Sigmoid colon (tissue), 7 donors: Measurements from ENCODE around the gene TIMM13. TPM values are rescaled to one million over a fixed set of nuclear protein-coding genes. Genes with fewer than 3 reads are reported as not detected.

Source experiments
- DNase-seq: peaks from one replicate; pipeline ENCODE4 v3.0.0-alpha.2; 2019
- H3K27ac ChIP-seq, 4 donors: fragments of 200-600 bp; sonication (generic); one replicate each; pipeline ENCODE4 v1.5.1; 2016 to 2019; ENCODE audit warnings: mild to moderate bottlenecking in 1 of 4
- H3K27me3 ChIP-seq, 3 donors: fragments of 200-600 bp; sonication (generic); one replicate each; pipeline ENCODE4 v1.5.1; 2019; ENCODE audit warnings: mild to moderate bottlenecking in 1 of 3
- H3K36me3 ChIP-seq, 4 donors: fragments of 200-600 bp; sonication (generic); one replicate each; pipeline ENCODE4 v1.5.1; 2016 to 2019
- H3K4me1 ChIP-seq, 4 donors: fragments of 200-600 bp; sonication (generic); one replicate each; pipeline ENCODE4 v1.5.1; 2017 to 2019
- H3K4me3 ChIP-seq, 4 donors: fragments of 200-600 bp; sonication (generic); one replicate each; pipeline ENCODE4 v1.5.1; 2017 to 2019; ENCODE audit warnings: mild to moderate bottlenecking in 2 of 4, moderate library complexity in 1 of 4
- H3K9me3 ChIP-seq, 4 donors: fragments of 200-600 bp in 3 of 4; sonication (generic) in 3 of 4; one replicate each; pipeline versions ENCODE4 v1.5.1 to v1.6.1; 2013 to 2019
- CTCF ChIP-seq, 4 experiments: fragments of 450-650 bp in 3 of 4; fragments of 200-600 bp in 1 of 4; IDR thresholded peaks; one replicate each; pipeline ENCODE4 v1.5.1; 2016 to 2019; ENCODE audit warnings: antibody characterized with exemption in 4 of 4, mild to moderate bottlenecking in 3 of 4, moderate library complexity in 2 of 4
- EP300 ChIP-seq, 4 donors: sonication (generic); formaldehyde crosslinking; IDR thresholded peaks; one replicate each; pipeline ENCODE4 v1.6.1; 2017; ENCODE audit warnings: antibody characterized with exemption in 4 of 4
- POLR2A ChIP-seq, 2 donors: fragments of 450-650 bp; IDR thresholded peaks; one replicate each; pipeline ENCODE4 v1.6.1; 2016; ENCODE audit warnings: antibody characterized with exemption in 2 of 2, mild to moderate bottlenecking in 2 of 2, moderate library complexity in 2 of 2
- POLR2AphosphoS5 ChIP-seq, 4 donors: sonication (generic); formaldehyde crosslinking; IDR thresholded peaks; one replicate each; pipeline ENCODE4 v1.6.1; 2017; ENCODE audit warnings: antibody characterized with exemption in 4 of 4
- WGBS, 2 donors: extraction: QIAGEN DNeasy Blood & Tissue Kit; methylation state at CpG; one replicate each; pipeline ENCODE4 v1.1.7; 2013; 5-methylcytosine and 5-hydroxymethylcytosine counted together
- intact Hi-C: fragments of 100-400 bp; cut with DNase I; formaldehyde crosslinking; loops from one replicate; pipeline ENCODE4 v1.15.1; 2023
- polyA plus RNA-seq, 3 donors: library from polyadenylated mRNA; stranded (reverse); fragments of 200-250 nt; gene quantifications; one replicate each; pipeline ENCODE4 v1.2.3, GENCODE V29; 2013
- total RNA-seq, 4 donors: library from RNA; depleted of rRNA; stranded (reverse); fragments of >200 nt; gene quantifications; one replicate each; pipeline ENCODE4 v1.1.0, GENCODE V29; 2016
- donor health status: healthy with polysubstance abuse.
- donor health status: Bipolar disorder and iron deficiency.
- donor health status: healthy.

The TIMM13 gene
- total and polyA plus RNA-seq, 7 donors, result 23.6 to 135 (median 29.3) TPM

DNA sequence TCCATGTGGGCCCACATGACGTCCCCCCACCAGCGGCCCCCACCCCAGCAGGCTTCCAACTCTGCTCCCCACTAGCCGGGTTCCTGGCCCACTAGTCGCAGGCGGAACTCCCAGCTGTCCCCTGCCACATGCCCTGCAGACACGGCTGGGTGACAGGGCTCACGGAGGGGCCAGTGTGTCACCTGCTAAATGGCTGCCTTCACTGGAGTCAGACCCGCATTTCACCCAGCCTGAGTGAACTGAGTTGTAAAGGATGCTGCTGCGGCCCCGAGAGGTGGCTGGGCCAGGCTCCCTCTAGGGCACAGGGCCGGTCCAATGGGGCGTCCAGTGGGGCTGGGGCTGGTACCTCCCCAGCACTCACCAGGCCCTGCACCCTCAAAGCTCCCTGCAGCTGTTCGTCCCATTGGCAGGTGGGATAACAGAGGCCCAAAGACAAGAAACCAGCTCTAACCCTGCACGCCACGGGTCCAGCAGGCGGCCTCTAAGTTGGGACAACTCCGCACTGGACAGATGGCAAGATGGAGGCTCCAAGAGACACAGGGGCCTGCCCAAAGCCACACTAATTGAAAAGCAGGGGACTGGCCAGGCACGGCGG lies 26.1 kb upstream of the TIMM13 start:
- no peak for TF ChIP-seq EP300 (IDR thresholded peaks at IDR 0.05)
- no peak for TF ChIP-seq CTCF (IDR thresholded peaks at IDR 0.05)
- TF ChIP-seq POLR2A (IDR thresholded peaks at IDR 0.05), result no peak
- TF ChIP-seq POLR2AphosphoS5 (IDR thresholded peaks at IDR 0.05), result no peak
- intact Hi-C loops, result loop anchor here (10.0 kb wide), 1 partner anchor 251 kb away; the partner anchor contains the start of gene GNG7
- no peaks in the 10 kb centered on the region for H3K36me3 ChIP-seq
- WGBS, 2 donors, result 93 to 95% methylated on average over 19 of the region's 19 CpGs
- DNase-seq, result no peak
- H3K4me3 ChIP-seq, result no peak overlapping the region
- H3K27me3 ChIP-seq, result no peaks in the 10 kb centered on the region
- H3K4me1 ChIP-seq, result peaks cover 0 to 20% (median 14%) of the 10 kb centered on the region in 4 donors
- no peaks in the 10 kb centered on the region for H3K9me3 ChIP-seq
- no peak overlapping the region for H3K27ac ChIP-seq

DNA sequence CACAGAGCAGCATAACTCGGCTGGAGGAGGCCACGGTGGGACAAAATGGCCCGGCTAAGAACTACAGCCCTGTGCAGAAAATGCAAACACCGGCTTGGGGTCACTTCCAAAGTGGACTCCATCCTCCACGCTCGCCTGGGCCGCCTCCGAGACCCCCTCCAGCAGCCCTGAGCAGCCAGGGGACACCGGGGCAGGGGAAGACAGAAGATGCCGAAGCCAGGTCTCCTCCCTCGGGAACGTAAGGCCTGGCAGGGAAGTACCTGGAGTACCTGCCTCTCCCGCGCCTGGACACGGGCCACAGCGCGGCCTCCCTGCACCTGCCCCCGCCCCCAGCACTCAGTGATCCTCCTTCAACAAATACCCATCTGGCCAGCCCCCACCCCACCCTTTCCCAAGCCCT lies 24.4 kb upstream of the TIMM13 start:
- no peak overlapping the region for H3K27ac ChIP-seq
- H3K27me3 ChIP-seq, result no peaks in the 10 kb centered on the region
- peaks cover 0 to 14% (median 12%) of the 10 kb centered on the region in 4 donors for H3K4me1 ChIP-seq
- intact Hi-C loops, result loop anchor here (10.0 kb wide), 1 partner anchor 253 kb away; the partner anchor contains the start of gene GNG7
- TF ChIP-seq CTCF (IDR thresholded peaks at IDR 0.05) (no peak), POLR2AphosphoS5 (IDR thresholded peaks at IDR 0.05) (no peak), POLR2A (IDR thresholded peaks at IDR 0.05) (no peak), EP300 (IDR thresholded peaks at IDR 0.05) (no peak)
- WGBS, 2 donors, result 94 to 96% methylated on average over 18 of the region's 18 CpGs
- no peak for DNase-seq
- no peaks in the 10 kb centered on the region for H3K9me3 ChIP-seq
- H3K36me3 ChIP-seq, result no peaks in the 10 kb centered on the region
- no peak overlapping the region for H3K4me3 ChIP-seq

DNA sequence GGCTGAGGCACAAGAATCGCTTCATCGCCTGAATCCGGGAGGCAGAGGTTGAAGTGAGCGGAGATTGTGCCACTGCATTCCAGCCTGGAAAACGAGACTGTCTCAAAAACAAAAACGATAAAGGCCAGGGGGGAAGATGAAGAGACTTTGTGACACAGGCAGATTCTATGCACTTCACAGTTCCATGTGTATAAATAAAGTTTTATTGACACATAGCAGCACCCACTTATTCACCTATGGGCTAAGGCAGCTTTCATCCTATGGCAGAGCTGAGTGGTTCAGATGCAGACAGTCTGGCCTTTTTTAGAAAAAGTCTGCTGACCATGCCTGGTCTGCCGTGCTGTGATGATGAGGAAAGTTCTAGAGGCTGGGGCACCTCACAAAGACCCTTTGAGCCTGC lies 23.8 kb upstream of the TIMM13 start:
- peaks cover 0 to 12% (median 10%) of the 10 kb centered on the region in 4 donors for H3K4me1 ChIP-seq
- TF ChIP-seq EP300 (IDR thresholded peaks at IDR 0.05), result no peak
- no peak for TF ChIP-seq CTCF (IDR thresholded peaks at IDR 0.05)
- TF ChIP-seq POLR2A (IDR thresholded peaks at IDR 0.05), result no peak
- intact Hi-C loops, result loop anchor here (10.0 kb wide), 1 partner anchor 254 kb away; the partner anchor contains the start of gene GNG7
- H3K36me3 ChIP-seq, result no peaks in the 10 kb centered on the region
- 95 to 96% methylated on average over 7 of the region's 7 CpGs for WGBS, 2 donors
- no peak overlapping the region for H3K4me3 ChIP-seq
- no peaks in the 10 kb centered on the region for H3K27me3 ChIP-seq
- H3K9me3 ChIP-seq, result no peaks in the 10 kb centered on the region
- H3K27ac ChIP-seq, result no peak overlapping the region
- no peak for DNase-seq

DNA sequence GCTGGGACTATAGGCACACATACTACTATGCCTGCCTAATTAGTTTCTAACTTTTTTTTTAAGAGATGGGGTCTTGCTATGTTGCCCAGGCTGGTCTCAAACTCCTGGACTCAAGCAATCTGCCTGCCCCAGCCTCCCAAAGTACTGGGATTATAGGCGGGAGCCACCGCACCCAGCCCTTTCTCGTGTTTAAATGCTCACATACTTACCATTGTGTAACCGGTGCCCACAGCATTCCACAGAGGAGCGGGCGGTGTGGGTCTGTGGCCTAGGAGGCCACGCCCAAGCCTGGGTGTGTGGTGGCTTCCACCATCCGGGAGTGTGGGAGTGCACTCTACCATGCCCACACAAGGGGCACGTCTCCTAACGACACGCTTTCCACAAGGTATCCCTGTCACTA lies 21.6 kb upstream of the TIMM13 start:
- no peak for TF ChIP-seq POLR2A (IDR thresholded peaks at IDR 0.05)
- no peak for TF ChIP-seq CTCF (IDR thresholded peaks at IDR 0.05)
- TF ChIP-seq EP300 (IDR thresholded peaks at IDR 0.05), result no peak
- no peak for TF ChIP-seq POLR2AphosphoS5 (IDR thresholded peaks at IDR 0.05)
- Histone ChIP-seq H3K4me3 (no peak overlapping the region), H3K36me3 (peaks cover 0 to 5% (median 0%) of the 10 kb centered on the region in 4 donors), H3K27me3 (no peaks in the 10 kb centered on the region), H3K4me1 (no peaks in the 10 kb centered on the region), H3K27ac (no peak overlapping the region), H3K9me3 (no peaks in the 10 kb centered on the region)
- intact Hi-C loops, result no loop called here
- WGBS, 2 donors, result 90 to 94% methylated on average over 11 of the region's 11 CpGs
- no peak for DNase-seq

- peaks cover 0 to 21% (median 0%) of the 10 kb centered on the region in 4 donors for H3K36me3 ChIP-seq
- WGBS, 2 donors, result 50 to 82% methylated on average over 19 of the region's 19 CpGs
- H3K4me3 ChIP-seq, result no peak overlapping the region
- no peaks in the 10 kb centered on the region for H3K27me3 ChIP-seq
- H3K9me3 ChIP-seq, result no peaks in the 10 kb centered on the region
- H3K27ac ChIP-seq, result no peak overlapping the region
- intact Hi-C loops, result no loop called here
- DNase-seq, result no peak
- TF ChIP-seq EP300 (IDR thresholded peaks at IDR 0.05) (no peak), CTCF (IDR thresholded peaks at IDR 0.05) (no peak), POLR2A (IDR thresholded peaks at IDR 0.05) (no peak), POLR2AphosphoS5 (IDR thresholded peaks at IDR 0.05) (no peak)
- H3K4me1 ChIP-seq, result no peaks in the 10 kb centered on the region
Measured at GRCh38 chr19:2446381-2446780, 19.0 kb upstream of the TIMM13 start.
